HG02798 (cell line): ENCODE results near the gene SRC.

Source experiments
- ATAC-seq: cut with Tn5 transposase; IDR thresholded peaks from one replicate; pipeline ENCODE4 v1.9.1; 2021; ENCODE audit warnings: mild to moderate bottlenecking; ENCODE audit not compliant: unreplicated experiment, poor library complexity

SRC gene

DNA sequence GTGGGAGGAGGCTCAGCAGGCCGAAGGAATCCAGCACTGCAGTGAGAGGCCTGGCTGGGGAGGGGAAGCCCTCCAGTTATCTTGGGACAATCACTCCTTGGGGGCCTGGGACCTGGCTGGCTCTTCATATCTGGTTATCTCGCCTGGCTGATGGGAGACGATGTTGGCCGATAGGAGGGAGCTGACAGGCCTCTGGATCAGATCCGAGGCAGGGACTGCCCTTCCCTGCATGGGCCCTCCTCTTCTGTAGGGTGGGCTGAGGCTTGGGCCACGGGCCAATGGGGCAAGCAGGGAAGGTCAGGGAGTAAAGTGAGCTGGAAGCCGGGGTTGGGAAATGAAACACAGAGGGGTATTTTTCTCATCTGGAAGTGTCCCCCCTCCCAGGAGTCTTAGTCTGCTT, 31.3 kb upstream of the SRC start:
- ATAC-seq = no peak

DNA sequence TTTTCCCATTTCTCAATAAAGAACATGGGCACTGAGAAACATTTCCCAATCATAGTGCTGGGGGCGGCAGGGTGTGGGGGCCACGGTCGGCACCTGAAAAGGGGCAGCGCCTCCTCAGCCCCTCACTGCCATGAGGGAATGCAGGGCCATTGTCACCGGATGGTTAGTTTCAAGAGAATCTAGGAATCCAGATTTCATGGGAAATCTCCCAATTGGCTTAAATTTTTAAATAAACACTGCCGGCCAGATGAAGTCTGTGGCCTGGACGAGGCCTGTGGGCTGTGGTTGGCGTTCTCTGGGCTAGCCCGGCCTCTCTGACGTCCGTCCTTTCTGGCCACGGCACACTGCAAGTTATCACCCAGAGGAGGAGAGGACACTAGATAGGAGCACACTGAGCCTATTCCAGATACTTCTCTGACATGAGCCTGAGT, 30.9 kb upstream of the SRC start:
- ATAC-seq = no peak

GRCh38 chr20:37315452-37316110, 30.4 kb upstream of the SRC start:
- peak; percentile 37 for ATAC-seq

GRCh38 chr20:37316116-37316774, 29.7 kb upstream of the SRC start:
- ATAC-seq = peak; percentile 70

- ATAC-seq = no peak
These were observed 29.2 kb upstream of the SRC start for GRCh38 chr20:37316775-37317170.

DNA sequence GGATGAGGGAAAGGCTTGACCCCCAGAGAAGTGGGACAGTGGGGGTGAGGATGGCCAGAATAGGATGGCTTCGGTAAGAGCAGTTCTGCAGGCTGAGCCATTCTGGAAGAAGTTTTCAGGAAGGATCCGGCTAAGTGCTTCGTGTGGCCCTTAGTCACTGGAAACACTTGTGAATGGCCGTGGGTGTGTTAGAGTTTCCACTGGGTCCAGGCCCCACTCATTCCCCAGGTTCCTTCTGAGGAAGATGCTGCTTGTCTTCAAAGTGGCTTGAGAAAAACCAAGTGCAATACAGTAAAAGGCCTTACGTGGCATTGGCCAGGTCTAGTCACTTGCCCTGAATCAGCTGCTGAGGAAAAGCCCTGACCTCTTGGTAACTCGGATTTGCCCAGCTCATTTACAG, 28.6 kb upstream of the SRC start:
- no peak for ATAC-seq

DNA sequence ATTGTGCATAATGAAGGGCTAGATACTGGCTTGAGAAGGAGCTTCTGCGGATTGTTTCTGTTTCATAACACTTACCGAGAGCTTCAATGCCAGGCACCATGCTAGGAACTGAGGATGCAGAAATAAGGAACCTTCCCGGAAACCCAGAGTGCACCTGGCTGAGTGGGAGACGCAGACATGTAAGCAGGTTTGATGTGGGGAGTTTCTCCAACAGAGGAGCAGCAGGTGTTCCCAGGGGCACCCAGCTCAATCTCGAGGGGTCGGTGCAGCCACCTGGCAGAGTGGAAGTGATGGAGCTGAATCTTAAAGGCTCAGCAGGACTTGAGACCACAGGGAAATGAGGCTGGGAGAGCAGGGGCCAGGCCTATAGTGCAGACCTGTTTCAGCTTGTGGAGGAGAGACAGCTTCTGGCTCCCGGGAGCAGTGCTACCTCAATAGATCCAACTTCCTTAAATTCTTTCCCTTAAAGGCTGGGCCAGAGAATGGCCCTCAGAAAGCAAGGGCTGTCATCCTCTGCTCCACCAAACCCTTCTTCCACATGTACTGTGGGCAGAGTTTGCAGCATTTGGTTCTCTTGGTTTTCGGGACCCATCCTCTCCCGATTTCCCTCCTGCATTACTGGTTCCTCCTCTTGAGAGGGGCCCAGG, 27.8 kb upstream of the SRC start:
- no peak for ATAC-seq

- no peak for ATAC-seq
These were observed 26.7 kb upstream of the SRC start for GRCh38 chr20:37319151-37319671.

DNA sequence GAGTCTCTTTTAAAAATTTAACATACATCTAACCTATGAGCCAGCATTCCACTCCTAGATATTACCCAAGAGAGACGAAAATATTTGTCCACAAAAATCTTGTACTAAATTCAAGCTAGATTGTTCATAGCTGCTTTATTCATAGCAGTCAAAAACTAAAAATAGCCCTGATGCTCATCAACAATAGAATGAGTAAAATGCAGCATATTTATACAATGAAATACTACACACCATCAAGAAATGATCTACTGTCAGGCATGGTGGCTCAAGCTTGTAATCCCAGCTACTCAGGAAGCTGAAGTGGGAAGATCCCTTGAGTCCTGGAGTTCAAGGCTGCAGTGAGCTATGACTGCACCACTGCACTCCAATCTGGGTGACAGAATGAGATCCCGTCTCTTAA, 22.0 kb upstream of the SRC start:
- ATAC-seq = no peak

- ATAC-seq = no peak
These were observed 20.7 kb upstream of the SRC start for GRCh38 chr20:37325206-37325605.

DNA sequence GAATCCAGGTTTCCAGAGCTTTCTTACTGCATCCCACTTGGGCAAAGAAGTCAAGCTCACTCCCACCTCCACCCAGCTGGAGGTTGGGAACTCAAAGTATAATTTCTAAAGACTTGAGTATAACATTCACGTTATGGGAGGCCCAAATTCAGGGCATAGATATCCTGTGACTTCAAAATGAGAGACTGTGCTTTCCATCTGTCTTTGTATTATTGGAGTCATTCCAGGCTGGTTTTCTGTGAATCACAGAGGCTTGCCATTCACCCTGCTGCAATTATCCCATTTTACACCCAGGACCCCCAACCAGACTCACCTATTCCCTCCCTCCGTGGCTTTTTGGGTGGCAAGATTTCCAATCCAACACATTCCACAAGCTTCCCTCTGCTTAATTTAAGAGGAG, 19.3 kb upstream of the SRC start:
- ATAC-seq = no peak

- no peak for ATAC-seq
These were observed 18.2 kb upstream of the SRC start for GRCh38 chr20:37327748-37328147.

DNA sequence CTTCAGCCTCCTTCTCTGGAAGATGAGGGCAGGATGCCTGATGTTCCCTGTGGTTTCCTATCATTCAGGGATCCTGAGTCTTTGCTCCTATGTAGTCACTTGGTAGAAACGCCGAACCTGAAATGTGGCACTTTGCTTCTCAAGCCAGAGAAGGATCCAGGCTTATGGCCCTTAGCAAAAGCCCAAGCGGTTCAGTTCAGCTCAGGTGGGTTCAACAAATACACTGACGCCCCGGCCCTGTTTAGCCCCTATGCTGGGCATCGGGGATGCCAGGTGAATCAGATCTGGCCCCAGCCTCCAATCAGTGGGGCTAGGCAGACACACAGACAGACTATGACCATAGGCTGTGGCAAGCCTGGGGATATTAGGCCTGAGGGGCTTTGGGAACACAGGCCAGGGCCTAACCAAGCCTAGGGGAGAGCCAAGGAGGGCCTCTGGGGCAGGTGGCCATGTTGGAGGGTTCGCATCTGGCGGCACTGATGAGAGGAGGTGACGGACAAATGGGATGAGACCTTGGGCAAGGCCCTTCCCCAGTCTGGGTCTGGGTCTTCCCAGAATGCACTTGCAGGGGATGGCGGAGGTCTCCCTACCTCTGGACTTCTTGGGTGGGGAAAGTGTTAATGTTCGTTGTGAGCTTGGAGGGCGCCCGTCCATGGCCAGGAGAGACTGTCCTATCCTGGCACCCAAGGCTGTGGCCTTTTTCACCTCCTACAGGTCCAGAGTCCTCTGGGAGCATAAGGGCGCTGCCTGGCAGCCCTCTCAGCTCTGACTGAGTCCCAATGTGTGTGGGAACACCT, 17.6 kb upstream of the SRC start:
- no peak for ATAC-seq

- no peak for ATAC-seq
These were observed 16.3 kb upstream of the SRC start for GRCh38 chr20:37329481-37330165.

DNA sequence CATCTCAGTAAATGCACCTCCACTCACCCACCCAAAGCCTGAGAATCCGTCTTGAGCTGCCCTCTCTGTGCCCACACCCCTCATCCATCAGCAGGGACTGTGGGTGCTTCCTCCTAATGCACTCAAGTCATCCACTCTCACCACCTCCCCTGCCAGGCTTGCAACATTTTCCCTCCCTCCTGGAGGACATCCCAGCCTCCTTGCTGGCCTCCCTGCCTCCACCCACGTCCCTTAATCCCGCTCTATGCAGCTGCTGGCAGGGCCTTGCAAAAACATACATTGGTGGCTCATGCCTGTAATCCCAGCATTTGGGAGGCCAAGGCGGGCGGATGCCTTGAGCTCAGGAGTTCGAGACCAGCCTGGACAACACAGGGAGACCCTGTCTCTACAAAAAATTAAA, 15.6 kb upstream of the SRC start:
- ATAC-seq = no peak

- no peak for ATAC-seq
These were observed 14.7 kb upstream of the SRC start for GRCh38 chr20:37331060-37331857.

GRCh38 chr20:37333130-37333847, 12.7 kb upstream of the SRC start:
- no peak for ATAC-seq

DNA sequence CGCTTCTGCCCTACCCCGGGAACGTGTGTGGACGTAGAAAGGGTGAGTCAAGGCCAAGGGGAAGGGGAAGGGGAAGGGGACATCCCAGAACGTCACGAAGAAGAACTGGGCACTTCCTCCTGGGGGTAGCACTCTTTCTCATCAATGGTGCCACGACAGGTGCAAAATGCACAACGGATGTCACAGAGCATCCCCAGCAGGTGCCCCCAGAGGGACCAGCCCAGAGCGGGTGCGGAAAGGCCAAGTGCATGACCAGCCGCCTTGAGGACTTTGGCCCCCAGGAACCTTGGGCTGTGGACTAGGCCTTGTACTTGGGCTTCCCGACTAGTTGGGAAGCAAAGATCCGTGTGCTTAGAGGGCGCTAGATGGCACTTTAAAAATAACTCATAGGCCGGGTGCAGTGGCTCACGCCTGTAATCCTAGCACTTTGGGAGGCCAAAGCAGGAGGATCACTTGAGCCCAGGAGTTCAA, 12.1 kb upstream of the SRC start:
- no peak for ATAC-seq

GRCh38 chr20:37334450-37334849, 11.5 kb upstream of the SRC start:
- no peak for ATAC-seq
